ENCODE results near the gene MDFIC.
A peak's percentile ranks its signal among the peaks of the same experiment; 100 is the strongest.

MDFIC gene

DNA sequence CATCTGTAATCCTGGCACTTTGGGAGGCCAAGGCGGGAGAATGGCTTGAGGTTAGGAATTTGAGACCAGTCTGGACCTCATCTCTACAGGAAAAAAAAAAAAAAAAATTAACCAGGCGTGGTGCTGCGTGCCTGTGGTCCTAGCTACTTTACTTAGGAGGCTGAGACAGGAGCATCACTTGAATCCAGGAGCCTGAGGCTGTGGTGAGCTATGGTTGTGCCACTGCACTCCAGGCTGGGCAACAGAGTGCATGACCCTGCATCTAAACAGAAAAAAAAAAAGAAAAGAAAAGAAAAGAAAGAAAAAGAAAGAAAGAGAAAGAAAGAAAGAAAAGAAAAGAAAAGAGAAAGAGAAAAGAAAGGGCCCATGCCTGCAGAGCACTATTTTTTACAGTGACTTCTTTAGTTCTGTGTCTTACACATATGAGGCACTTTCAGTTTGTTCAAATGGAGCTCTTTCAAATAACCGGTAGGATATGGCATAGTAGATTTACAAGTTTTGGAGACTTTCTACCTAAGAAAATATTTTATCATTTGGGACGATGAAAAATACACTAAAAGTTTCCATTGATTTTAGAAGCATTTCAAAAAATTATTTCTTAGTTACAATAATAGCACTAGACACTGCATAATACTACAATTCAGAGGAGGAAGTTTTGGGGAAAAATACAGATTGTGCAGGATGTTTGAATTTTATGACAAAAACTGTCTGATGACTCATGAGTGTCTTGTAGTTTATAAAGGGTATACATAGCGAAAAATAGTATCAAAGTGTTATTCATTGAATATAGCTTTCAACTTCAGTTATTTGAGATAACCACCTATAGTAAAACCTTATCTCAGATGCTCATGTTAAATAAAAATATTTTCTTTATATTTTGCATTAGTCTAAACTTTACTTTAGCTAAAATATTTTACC, 75.9 kb downstream of the MDFIC start:
- H3K9ac ChIP-seq (ENCODE audit: insufficient read length) = no peak overlapping the region
- H3K27ac ChIP-seq = no peak overlapping the region
- TF ChIP-seq FOXP2 (optimal IDR thresholded peaks at IDR 0.05; ENCODE audit: control extremely low read depth, extremely low read length, insufficient read depth) (no peak), POLR2AphosphoS5 (IDR thresholded peaks at IDR 0.05; ENCODE audit: borderline replicate concordance, low read depth, low read length) (no peak), EZH2 (IDR thresholded peaks at IDR 0.05) (no peak)
- DNase-seq (ENCODE audit: low read depth, low spot score) = no peak
- H3K9me3 ChIP-seq (ENCODE audit: low read depth, low read length) = no peaks in the 10 kb centered on the region
- no peaks in the 10 kb centered on the region for H3K36me3 ChIP-seq (ENCODE audit: insufficient read depth, low read length)
- H3K4me3 ChIP-seq = no peak overlapping the region

DNA sequence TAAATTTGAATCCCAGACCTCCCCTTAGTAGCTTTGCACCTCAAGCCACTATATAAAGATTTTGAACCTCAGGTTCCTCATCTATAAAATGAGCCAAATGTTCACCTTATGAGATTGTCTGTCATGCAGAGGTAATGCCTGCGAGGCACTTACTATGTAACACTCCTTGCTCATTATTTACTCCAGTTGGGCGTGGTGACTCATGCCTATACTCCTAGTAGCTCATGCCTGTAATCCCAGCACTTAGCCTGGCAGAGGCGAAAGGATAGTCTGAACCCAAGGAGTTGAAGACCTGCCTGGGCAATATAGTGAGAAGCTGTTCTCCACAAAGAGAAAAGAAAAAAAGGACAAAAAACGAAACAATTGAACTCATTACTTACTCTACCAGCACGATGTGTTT, 82.2 kb downstream of the MDFIC start:
- no peak overlapping the region for H3K4me3 ChIP-seq
- DNase-seq (ENCODE audit: low read depth, low spot score) = no peak
- no peak overlapping the region for H3K27ac ChIP-seq
- TF ChIP-seq FOXP2 (optimal IDR thresholded peaks at IDR 0.05; ENCODE audit: control extremely low read depth, extremely low read length, insufficient read depth) = no peak
- TF ChIP-seq POLR2AphosphoS5 (IDR thresholded peaks at IDR 0.05; ENCODE audit: borderline replicate concordance, low read depth, low read length) = no peak
- no peak for TF ChIP-seq EZH2 (IDR thresholded peaks at IDR 0.05)
- H3K9ac ChIP-seq (ENCODE audit: insufficient read length) = no peak overlapping the region
- no peaks in the 10 kb centered on the region for H3K36me3 ChIP-seq (ENCODE audit: insufficient read depth, low read length)
- no peaks in the 10 kb centered on the region for H3K9me3 ChIP-seq (ENCODE audit: low read depth, low read length)

DNA sequence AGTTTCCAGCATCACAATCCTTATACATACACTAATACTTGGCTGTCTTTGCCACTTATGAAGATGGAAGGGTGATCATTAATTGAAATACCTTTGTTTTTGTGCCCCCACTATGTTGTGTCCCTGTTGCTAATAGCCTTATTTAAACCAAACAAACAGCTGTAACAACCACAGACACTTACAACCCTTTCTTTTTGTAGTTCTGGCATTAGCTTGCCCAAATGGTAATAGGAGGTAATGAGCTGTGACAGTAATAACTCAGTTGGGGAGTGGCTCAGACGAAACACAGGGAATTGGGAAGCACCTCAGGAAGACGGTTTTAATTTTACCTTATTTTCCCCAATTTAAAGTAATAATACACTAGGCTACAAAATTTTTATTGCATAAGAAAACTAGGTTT, 83.4 kb downstream of the MDFIC start:
- no peaks in the 10 kb centered on the region for H3K9me3 ChIP-seq (ENCODE audit: low read depth, low read length)
- no peak overlapping the region for H3K9ac ChIP-seq (ENCODE audit: insufficient read length)
- DNase-seq (ENCODE audit: low read depth, low spot score) = no peak
- TF ChIP-seq EZH2 (IDR thresholded peaks at IDR 0.05) = no peak
- no peak for TF ChIP-seq FOXP2 (optimal IDR thresholded peaks at IDR 0.05; ENCODE audit: control extremely low read depth, extremely low read length, insufficient read depth)
- no peak for TF ChIP-seq POLR2AphosphoS5 (IDR thresholded peaks at IDR 0.05; ENCODE audit: borderline replicate concordance, low read depth, low read length)
- H3K27ac ChIP-seq = no peak overlapping the region
- no peaks in the 10 kb centered on the region for H3K36me3 ChIP-seq (ENCODE audit: insufficient read depth, low read length)
- H3K4me3 ChIP-seq = no peak overlapping the region

DNA sequence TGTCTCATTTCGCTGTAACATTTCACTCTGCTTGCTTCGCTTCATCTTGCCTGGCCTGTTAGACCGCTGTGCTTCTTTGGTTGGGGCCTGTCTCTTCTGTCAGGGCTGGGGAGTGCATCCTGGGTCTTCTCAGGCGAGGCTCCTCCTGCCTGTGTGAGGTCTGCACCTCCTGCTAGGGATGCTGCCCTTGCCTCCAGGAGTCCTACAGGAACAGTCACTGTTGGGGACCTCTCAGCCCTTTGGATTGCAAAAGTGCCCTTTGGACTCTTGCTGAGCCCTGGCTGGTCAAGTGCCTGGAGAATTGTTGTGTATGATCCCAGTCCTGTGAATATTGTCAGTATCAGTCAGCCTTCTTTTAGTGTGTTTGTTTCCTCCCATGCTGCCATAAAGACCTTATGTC, 84.1 kb downstream of the MDFIC start:
- TF ChIP-seq POLR2AphosphoS5 (IDR thresholded peaks at IDR 0.05; ENCODE audit: borderline replicate concordance, low read depth, low read length) = no peak
- no peak for TF ChIP-seq EZH2 (IDR thresholded peaks at IDR 0.05)
- no peak for TF ChIP-seq FOXP2 (optimal IDR thresholded peaks at IDR 0.05; ENCODE audit: control extremely low read depth, extremely low read length, insufficient read depth)
- H3K9ac ChIP-seq (ENCODE audit: insufficient read length) = no peak overlapping the region
- no peak overlapping the region for H3K27ac ChIP-seq
- no peaks in the 10 kb centered on the region for H3K9me3 ChIP-seq (ENCODE audit: low read depth, low read length)
- no peak for DNase-seq (ENCODE audit: low read depth, low spot score)
- H3K36me3 ChIP-seq (ENCODE audit: insufficient read depth, low read length) = no peaks in the 10 kb centered on the region
- no peak overlapping the region for H3K4me3 ChIP-seq

DNA sequence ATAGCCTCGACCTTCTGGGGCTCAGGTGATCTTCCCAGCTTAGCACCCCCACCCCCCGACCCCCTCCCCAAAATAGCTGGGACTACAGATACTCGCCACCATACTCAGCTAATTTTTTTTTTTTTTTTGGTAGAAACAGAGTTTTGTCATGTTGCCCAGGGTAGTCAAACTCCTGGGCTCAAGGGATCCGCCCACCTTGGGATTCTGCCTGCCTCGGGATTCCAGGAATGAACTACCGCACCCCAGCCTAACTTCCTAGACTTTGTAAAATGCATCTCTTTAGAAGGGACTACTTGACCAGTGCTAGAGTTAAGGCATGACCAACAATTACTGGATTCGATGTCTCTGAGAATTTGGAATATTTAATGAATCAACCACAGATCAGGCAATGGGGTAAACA, 85.9 kb downstream of the MDFIC start:
- Histone ChIP-seq H3K36me3 (ENCODE audit: insufficient read depth, low read length) (no peaks in the 10 kb centered on the region), H3K27ac (no peak overlapping the region), H3K9me3 (ENCODE audit: low read depth, low read length) (no peaks in the 10 kb centered on the region), H3K4me3 (no peak overlapping the region), H3K9ac (ENCODE audit: insufficient read length) (no peak overlapping the region)
- TF ChIP-seq FOXP2 (optimal IDR thresholded peaks at IDR 0.05; ENCODE audit: control extremely low read depth, extremely low read length, insufficient read depth) (no peak), POLR2AphosphoS5 (IDR thresholded peaks at IDR 0.05; ENCODE audit: borderline replicate concordance, low read depth, low read length) (no peak), EZH2 (IDR thresholded peaks at IDR 0.05) (no peak)
- no peak for DNase-seq (ENCODE audit: low read depth, low spot score)

DNA sequence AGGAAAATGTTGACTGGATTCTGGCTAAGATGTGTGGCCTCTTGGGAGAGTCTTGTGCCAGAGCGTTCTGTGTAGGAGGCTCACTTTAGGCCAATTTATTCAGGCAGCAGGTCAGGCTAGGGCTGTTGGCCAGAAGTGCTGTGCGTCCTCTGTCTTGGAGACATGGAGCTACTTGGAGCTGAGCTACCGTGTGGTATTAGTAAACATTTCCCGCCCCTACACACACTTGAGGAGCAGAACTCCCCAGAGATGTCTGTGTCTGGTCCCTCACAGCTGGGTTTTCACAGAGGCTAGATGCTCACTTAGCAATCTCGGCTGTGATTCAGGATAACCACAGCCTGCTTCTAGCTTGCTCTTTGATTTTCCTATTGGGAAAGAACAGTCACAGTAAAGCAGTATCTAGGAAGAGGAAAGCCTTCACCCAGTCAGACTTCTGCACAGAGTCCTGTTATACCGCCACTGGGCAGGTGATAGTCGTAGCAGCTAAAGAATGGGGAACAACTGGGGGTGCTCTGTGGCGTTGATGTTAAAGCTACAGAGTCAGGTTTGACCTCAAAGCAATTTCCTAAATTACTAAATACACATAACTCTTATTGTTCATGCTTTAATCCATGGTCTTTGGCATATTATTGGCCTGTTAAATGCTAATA, 86.7 kb downstream of the MDFIC start:
- peak; percentile 61 for TF ChIP-seq FOXP2 (optimal IDR thresholded peaks at IDR 0.05; ENCODE audit: control extremely low read depth, extremely low read length, insufficient read depth)
- no peak for TF ChIP-seq EZH2 (IDR thresholded peaks at IDR 0.05)
- Histone ChIP-seq H3K9ac (ENCODE audit: insufficient read length) (no peak overlapping the region), H3K4me3 (no peak overlapping the region), H3K27ac (no peak overlapping the region), H3K9me3 (ENCODE audit: low read depth, low read length) (no peaks in the 10 kb centered on the region), H3K36me3 (ENCODE audit: insufficient read depth, low read length) (no peaks in the 10 kb centered on the region)
- peak; percentile 6 for DNase-seq (ENCODE audit: low read depth, low spot score)

DNA sequence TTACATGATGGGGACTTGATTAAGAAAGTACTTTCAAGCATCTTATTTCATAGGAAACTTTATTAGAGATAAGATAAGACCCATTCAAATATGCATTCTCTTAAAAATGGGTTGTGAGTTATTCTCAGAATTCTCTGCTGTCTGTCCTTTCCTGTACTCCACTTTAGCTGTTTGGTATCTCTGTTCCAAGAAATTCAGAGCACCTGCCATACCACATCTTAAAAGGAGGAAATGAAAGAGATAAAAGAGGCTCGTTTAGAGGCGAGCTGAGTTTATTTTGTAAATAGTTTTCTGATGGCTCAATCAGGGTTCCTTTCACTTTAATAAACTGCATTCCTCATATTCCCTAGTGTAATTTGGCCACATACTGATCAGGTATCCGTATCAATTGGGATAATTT, 87.2 kb downstream of the MDFIC start:
- Histone ChIP-seq H3K36me3 (ENCODE audit: insufficient read depth, low read length) (no peaks in the 10 kb centered on the region), H3K27ac (no peak overlapping the region), H3K9ac (ENCODE audit: insufficient read length) (no peak overlapping the region), H3K9me3 (ENCODE audit: low read depth, low read length) (no peaks in the 10 kb centered on the region), H3K4me3 (no peak overlapping the region)
- no peak for TF ChIP-seq FOXP2 (optimal IDR thresholded peaks at IDR 0.05; ENCODE audit: control extremely low read depth, extremely low read length, insufficient read depth)
- TF ChIP-seq POLR2AphosphoS5 (IDR thresholded peaks at IDR 0.05; ENCODE audit: borderline replicate concordance, low read depth, low read length) = no peak
- TF ChIP-seq EZH2 (IDR thresholded peaks at IDR 0.05) = no peak
- no peak for DNase-seq (ENCODE audit: low read depth, low spot score)

DNA sequence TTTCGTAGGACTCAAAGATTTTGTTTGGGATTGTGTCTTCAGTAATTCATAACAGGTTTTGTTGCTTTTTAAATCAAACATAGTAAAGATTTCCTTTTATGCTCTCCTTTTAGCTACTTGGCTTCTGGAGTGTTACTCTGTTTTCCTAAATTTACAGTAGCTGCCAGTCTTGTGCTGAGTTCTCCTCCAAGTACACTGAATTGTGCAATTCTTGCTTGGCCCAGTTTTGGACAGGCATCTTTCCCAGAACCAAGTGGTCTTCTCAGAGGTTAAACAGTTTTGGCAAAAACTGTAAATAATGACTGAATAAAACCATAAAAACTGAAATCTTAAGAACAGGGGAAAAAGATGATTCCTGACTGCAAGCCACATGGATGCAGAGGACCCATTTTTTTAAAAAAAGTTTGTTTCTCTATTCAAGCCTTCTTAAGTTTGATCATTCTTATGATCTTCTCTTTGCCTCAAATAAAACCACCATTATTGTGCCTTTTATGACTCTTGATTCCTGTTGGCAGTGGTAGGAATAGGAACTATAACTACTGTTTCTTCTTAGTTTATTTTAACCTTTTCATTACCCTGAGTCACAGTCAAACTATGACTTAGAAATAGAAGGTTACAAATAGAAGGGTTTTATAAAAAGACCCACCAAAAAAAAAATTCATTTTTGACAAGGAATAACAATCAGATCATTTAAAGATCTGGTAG, 88.0 kb downstream of the MDFIC start:
- Histone ChIP-seq H3K9ac (ENCODE audit: insufficient read length) (no peak overlapping the region), H3K36me3 (ENCODE audit: insufficient read depth, low read length) (no peaks in the 10 kb centered on the region), H3K9me3 (ENCODE audit: low read depth, low read length) (no peaks in the 10 kb centered on the region), H3K27ac (no peak overlapping the region), H3K4me3 (no peak overlapping the region)
- DNase-seq (ENCODE audit: low read depth, low spot score) = no peak
- TF ChIP-seq FOXP2 (optimal IDR thresholded peaks at IDR 0.05; ENCODE audit: control extremely low read depth, extremely low read length, insufficient read depth) = no peak
- no peak for TF ChIP-seq POLR2AphosphoS5 (IDR thresholded peaks at IDR 0.05; ENCODE audit: borderline replicate concordance, low read depth, low read length)
- no peak for TF ChIP-seq EZH2 (IDR thresholded peaks at IDR 0.05)

Data from SK-N-MC (cell line).